HG02852 (cell line): ENCODE results near the gene KIAA0930.
"Not testable (repeated sequence)": the region's sequence is repeated elsewhere in the genome, so short reads cannot be mapped to it uniquely, and the experiment has no call there.

ENCODE experiments used
- ATAC-seq: cut with Tn5 transposase; IDR thresholded peaks from one replicate; pipeline ENCODE4 v1.9.1; 2021; ENCODE audit warnings: mild to moderate bottlenecking, moderate library complexity; ENCODE audit not compliant: unreplicated experiment

KIAA0930 gene

GRCh38 chr22:45204241-45204640 lies 36.5 kb downstream of the KIAA0930 start:
- ATAC-seq, result no peak

- no peak for ATAC-seq
Measured at GRCh38 chr22:45203150-45203951, 37.3 kb downstream of the KIAA0930 start.

GRCh38 chr22:45202333-45203149 lies 38.2 kb downstream of the KIAA0930 start:
- no peak for ATAC-seq

DNA sequence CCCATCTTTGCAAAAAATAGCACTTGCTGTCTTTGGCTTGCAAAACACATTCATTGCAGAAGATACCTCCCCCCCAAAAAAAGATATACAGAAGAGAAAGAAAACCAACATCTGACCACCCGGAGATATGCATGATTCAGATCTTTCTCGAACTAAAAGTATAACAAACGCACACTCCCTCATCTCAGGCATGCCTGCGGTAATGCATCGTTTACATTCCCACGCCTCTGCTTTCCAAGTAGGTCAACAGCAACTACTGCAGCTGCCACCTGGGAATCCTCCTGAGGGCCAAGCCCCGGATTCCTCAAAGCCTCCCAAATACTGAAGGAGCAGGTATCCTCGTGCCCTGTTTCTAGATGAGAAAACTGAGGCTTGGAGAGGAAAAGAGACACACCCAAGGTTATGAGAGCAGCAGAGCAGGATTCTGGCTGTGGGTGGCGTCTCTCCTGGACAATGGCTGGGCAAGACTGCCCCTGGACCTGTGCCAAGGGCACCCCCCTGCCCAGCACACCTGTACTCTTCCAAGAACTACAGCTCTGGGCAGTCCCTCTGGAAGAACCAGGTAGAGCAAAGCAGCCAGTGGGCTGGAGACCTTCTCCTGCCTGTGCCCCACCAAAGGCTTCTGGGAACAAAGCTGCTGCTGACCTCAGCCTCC lies 38.9 kb downstream of the KIAA0930 start:
- ATAC-seq, result no peak

- no peak for ATAC-seq
Measured at GRCh38 chr22:45200860-45201511, 39.7 kb downstream of the KIAA0930 start.

DNA sequence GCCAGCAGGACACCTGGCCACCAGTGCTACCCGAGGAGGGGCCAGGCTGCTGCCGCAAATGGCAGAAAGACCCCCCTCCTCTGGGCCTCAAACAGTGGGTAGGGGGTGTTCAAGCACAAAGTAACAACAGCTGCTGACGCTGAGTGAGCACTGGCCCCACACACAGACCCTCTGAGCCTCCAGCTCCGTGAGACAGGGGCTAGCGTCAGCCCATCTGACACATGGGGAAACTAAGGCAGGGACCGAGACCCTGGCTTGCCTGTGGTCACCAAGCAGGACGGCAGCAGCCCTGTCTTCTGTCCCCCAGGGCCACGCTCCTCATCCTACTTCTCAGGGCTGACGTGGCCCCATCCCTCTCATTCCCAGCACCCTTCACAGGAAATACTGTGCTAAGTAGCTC lies 40.5 kb downstream of the KIAA0930 start:
- no peak for ATAC-seq

DNA sequence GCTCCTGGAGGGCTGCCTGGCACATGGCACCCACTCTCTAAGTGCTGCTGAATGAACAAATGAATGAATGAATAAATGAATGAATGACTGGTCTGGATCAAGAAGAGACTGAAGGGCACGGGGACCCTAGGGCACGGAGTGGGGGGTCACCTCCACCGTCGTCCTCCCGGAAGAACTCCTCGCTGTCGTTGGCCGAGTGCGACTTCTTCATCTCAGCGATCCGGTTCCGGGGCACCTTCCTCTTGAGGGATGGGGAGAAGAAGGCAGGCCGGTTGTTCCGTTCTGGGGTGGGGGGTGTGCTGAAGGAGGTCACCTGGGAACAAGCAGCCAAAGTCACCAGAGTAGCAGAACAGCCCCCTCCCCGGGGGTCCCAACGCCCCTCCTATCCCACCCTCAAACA lies 41.0 kb downstream of the KIAA0930 start:
- ATAC-seq, result no peak

- ATAC-seq, result no peak
Measured at GRCh38 chr22:45198463-45198795, 42.3 kb downstream of the KIAA0930 start.

DNA sequence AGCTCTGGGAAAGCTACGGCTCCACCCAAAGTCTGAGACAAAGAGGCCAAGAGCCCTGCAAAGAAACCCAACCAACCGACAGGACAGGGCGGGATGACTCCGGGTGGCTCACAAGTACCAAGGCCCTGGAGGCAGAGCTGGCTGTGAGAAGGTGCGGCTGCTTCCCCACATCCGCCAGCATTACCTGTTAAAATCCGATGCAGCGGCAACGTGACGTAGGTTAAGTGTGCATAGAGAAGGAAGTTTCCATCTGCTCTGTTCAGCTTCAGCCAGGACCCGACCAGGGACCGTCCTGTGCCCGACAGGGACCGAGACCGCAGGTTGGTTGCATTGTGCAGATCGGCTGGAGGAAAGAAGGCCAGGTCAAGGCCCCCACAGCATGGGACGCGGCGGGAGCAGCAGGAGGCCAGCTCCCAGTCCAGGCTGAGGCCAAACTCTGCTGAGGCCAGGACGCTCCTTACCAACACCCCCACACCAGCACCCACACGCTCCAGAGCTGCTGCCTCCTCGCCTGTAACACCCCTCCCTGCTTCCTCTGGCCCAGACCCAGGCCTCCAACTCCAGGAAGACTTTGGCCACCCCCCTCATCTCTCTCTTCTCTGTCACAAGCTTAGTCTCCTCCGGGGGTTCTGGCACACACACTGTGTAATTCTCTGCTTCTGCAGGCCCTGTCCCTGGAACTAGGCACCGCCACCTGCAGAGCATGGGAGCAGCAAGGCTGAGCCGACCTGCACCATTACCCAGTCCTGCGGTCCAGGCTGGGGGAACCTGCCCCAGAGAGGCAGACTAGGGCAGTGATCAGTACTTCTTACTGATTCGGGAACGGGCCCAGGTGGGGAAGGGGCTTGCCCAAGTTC lies 42.9 kb downstream of the KIAA0930 start:
- ATAC-seq, result no peak

- no peak for ATAC-seq
Measured at GRCh38 chr22:45196926-45197605, 43.6 kb downstream of the KIAA0930 start.

DNA sequence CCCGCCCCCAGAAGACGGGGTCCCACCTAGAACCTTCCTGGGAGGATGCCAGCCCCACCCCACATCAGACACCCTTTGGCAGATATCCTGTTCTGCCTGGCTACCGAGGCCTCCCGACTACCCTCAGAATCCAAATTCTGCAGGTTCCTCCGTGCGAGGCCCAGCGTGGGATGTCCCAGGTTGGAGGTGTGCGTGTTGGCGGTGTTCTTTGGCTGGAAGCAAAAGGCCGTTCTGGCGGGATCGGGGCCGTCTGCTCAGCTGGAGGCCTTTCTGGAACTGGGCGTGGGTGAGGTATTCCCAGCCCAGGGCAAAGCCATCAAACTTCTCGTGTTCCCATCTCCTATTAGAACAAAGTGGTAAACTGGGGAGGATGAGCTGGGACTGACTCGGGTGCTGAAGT lies 44.4 kb downstream of the KIAA0930 start:
- ATAC-seq, result no peak

DNA sequence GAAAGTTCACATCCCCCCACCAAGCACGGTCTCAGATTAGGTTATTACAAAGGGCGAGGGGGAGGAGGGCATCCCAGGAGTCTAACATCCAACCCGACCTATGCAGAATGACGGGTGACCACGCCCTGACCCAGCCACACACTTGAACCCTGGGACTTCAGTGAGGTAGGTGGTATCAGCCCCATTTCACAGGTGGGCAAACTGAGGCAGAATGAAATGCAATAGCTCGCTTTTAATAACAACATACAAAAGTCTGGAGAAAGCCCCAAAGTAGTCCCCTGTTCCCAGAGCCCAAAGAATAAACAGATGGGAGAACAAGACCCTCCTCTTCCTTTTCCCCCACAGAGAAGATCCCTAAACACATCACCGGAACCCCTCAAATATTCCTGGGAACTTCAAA lies 45.1 kb downstream of the KIAA0930 start:
- ATAC-seq, result no peak

- ATAC-seq, result no peak
Measured at GRCh38 chr22:45194686-45195085, 46.0 kb downstream of the KIAA0930 start.

- ATAC-seq, result no peak
Measured at GRCh38 chr22:45192701-45193187, 48.0 kb downstream of the KIAA0930 start.

DNA sequence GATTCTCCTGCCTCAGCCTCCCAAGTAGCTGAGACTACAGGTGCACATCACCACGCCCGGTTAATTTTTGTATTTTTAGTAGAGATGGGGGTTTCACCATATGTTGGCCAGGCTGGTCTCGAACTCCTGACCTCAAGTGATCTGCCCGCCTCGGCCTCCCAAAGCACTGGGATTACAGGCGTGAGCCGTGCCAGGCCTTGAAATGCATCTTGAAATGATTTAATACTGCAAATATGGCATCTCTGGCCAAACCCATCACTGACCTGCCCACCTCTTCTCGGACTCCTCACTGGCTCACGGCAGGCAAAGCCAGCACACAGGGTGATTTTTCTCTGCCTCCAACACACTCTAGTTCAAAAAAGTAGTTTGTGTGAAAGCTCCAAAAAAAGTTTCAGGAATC lies 48.9 kb downstream of the KIAA0930 start:
- ATAC-seq, result not testable (repeated sequence)

DNA sequence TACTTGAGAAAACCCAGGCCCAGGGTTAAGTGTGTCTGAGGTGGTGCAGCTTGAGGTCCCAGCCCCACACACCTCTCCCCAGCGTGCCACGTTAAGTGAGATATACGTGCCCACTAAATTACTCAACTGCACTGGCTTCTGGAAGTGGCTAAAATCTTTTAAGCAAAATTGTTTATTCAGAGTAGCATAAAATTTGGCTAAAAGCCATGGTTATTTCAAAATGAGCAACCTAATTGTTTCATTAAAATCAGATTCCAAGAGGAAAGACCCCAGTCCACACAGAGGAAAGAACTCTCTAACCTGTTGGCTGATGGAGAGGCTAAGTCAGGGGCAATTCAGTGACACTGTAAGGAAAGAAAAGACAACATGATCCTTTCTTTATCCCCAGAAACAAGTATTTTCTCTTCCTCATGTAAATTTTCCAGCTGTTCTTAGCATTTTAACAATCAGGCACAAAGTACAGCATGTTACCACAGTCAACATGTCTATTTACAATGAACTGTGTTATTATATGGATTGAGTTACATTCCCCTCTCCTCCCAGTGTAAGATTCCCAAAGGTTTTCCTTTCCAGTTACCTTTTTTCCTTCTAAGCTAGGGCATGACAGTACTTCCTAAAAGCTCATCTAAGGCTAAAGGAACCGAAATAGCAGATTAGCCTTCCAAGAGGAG lies 50.4 kb downstream of the KIAA0930 start:
- ATAC-seq, result no peak

GRCh38 chr22:45188779-45189178 lies 51.9 kb downstream of the KIAA0930 start:
- ATAC-seq, result no peak

- no peak for ATAC-seq
Measured at GRCh38 chr22:45187891-45188290, 52.8 kb downstream of the KIAA0930 start.
